Measurements from ENCODE around the gene ZYG11B. TPM values are rescaled to one million over a fixed set of nuclear protein-coding genes. Genes with fewer than 3 reads are reported as not detected.

The ZYG11B gene
- total and polyA plus RNA-seq, 7 experiments from 2014 or later, result 14.2 to 26.8 (median 17.9) TPM

DNA sequence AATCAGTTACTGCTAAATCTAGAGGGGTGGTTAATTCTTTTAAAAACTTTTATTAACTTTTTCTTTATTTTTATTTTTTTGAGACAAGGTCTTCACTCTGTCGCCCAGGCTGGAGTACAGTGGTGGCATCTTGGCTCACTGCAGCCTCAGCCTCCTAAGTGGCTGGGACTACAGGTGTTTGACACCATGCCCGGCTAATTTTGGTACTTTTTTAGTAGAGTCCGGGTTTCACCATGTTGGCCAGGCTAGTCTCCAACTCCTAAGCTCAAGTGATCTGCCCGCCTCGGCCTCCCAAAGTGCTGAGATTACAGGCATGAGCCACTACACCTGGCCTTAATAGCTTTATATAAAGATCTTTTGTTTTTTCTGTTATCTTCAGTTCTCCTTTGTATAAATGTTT, 11.9 kb downstream of the ZYG11B start:
- Histone ChIP-seq H3K36me3 (ENCODE audit: control insufficient read depth in 2 of 3, insufficient read depth in 3 of 3, low read length in 3 of 3) (no peaks in the 10 kb centered on the region), H3K27me3 (ENCODE audit: control insufficient read depth in 2 of 2, insufficient read depth in 2 of 2, low read length in 2 of 2) (no peaks in the 10 kb centered on the region), H3K27ac (ENCODE audit: low read depth, low read length) (no peak overlapping the region), H3K4me3 (ENCODE audit: low read length) (no peak overlapping the region), H3K9me3 (ENCODE audit: control insufficient read depth in 2 of 3, low read length in 3 of 3) (no peaks in the 10 kb centered on the region), H3K4me1 (ENCODE audit: control insufficient read depth in 2 of 2, insufficient read depth in 2 of 2, low read length in 2 of 2) (no peaks in the 10 kb centered on the region)
- no peak for ATAC-seq
- Mint-ChIP-seq H3K4me1 (peaks cover 0 to 53% (median 34%) of the 10 kb centered on the region in 7 donors), H3K9me3 (peaks cover 0 to 5% (median 0%) of the 10 kb centered on the region in 11 donors), H3K4me3 (no peak overlapping the region), H3K27ac (peak overlapping the region in 1 of 9 donors; percentile 9), H3K27me3 (no peaks in the 10 kb centered on the region), H3K36me3 (peaks cover 0 to 16% (median 7%) of the 10 kb centered on the region in 5 donors)
- ChIA-PET POLR2A (interaction anchor here (0.7 kb wide), 1 partner anchor 540 kb away, joined by 5 read pairs; no protein-coding TSS in a partner anchor), CTCF (no interaction called here)
- intact Hi-C loops (cut with micrococcal nuclease), result no loop called here
- no peak for DNase-seq

DNA sequence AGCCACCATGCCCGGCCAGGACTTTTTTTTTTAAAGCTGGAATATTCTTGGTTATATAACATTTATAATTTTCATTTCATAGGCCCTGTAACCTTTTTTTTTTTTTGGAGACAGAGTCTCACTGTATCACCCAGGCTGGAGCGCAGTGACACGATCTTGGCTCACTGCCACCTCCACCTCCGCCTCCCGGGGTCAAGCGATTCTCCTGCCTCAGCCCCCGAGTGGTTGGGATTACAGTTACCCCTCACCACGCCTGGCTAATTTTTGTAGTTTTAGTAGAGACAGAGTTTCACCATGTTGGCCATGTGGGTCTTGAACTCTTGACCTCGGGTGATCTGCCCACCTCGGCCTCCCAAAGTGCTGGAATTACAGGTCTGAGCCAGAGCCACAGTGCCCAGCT, 12.6 kb downstream of the ZYG11B start:
- Histone ChIP-seq H3K27ac (ENCODE audit: low read depth, low read length) (no peak overlapping the region), H3K4me1 (ENCODE audit: control insufficient read depth in 2 of 2, insufficient read depth in 2 of 2, low read length in 2 of 2) (no peaks in the 10 kb centered on the region), H3K4me3 (ENCODE audit: low read length) (no peak overlapping the region), H3K27me3 (ENCODE audit: control insufficient read depth in 2 of 2, insufficient read depth in 2 of 2, low read length in 2 of 2) (no peaks in the 10 kb centered on the region), H3K9me3 (ENCODE audit: control insufficient read depth in 2 of 3, low read length in 3 of 3) (no peaks in the 10 kb centered on the region), H3K36me3 (ENCODE audit: control insufficient read depth in 2 of 3, insufficient read depth in 3 of 3, low read length in 3 of 3) (no peaks in the 10 kb centered on the region)
- peak overlapping the region in 1 of 9 donors; percentile 32 for H3K27ac Mint-ChIP-seq
- CTCF ChIA-PET, result no interaction called here
- intact Hi-C loops (cut with micrococcal nuclease), result no loop called here
- DNase-seq (no peak), ATAC-seq (no peak)
- POLR2A ChIA-PET, result no interaction called here
- H3K27me3 Mint-ChIP-seq, result no peaks in the 10 kb centered on the region
- peaks cover 0 to 5% (median 0%) of the 10 kb centered on the region in 11 donors for H3K9me3 Mint-ChIP-seq
- peaks cover 0 to 16% (median 7%) of the 10 kb centered on the region in 5 donors for H3K36me3 Mint-ChIP-seq
- H3K4me1 Mint-ChIP-seq, result peaks cover under 1 to 54% (median 35%) of the 10 kb centered on the region in 7 donors
- no peak overlapping the region for H3K4me3 Mint-ChIP-seq

DNA sequence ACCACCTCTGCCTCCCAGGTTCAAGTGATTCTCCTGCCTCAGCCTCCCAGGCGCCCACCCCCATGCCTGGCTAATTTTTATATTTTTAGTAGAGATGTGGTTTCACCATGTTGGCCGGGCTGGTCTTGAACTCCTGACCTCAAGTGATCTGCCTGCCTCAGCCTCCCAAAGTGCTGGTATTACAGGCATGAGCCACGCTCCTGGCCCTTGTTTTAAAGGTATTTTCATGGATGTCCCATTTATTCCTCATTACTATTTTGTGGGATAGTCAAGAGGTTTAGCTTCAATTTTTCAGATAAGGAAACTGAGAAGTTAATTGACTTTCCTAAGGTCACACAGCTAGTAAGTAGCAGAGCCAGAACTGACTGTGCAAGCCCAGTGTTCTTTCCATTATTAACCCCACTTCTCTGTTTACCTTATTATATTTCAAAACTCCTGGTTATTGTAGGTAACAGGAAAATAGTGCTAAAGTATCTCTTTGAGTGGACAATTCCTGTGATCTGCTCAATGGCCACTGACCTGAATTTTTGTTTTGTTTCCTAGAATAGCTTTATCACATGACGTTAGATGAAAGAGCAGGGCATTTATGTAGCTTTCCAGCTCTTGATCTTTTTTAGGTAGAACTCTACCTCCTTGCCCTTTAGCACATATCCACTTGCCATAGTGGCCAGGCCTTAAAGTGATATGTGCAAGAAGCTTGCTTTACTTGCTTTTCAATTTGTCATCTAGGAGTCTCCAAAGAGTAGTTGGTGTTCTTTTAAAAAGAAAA, 13.6 kb downstream of the ZYG11B start:
- ATAC-seq (no peak), DNase-seq (no peak)
- Histone ChIP-seq H3K9me3 (ENCODE audit: control insufficient read depth in 2 of 3, low read length in 3 of 3) (no peaks in the 10 kb centered on the region), H3K27ac (ENCODE audit: low read depth, low read length) (no peak overlapping the region), H3K27me3 (ENCODE audit: control insufficient read depth in 2 of 2, insufficient read depth in 2 of 2, low read length in 2 of 2) (no peaks in the 10 kb centered on the region), H3K4me1 (ENCODE audit: control insufficient read depth in 2 of 2, insufficient read depth in 2 of 2, low read length in 2 of 2) (no peaks in the 10 kb centered on the region), H3K36me3 (ENCODE audit: control insufficient read depth in 2 of 3, insufficient read depth in 3 of 3, low read length in 3 of 3) (no peaks in the 10 kb centered on the region), H3K4me3 (ENCODE audit: low read length) (no peak overlapping the region)
- CTCF ChIA-PET, result no interaction called here
- Mint-ChIP-seq H3K4me3 (no peak overlapping the region), H3K27me3 (no peaks in the 10 kb centered on the region), H3K27ac (peak overlapping the region in 2 of 9 donors; percentile 2 to 25), H3K9me3 (peaks cover 0 to 5% (median 0%) of the 10 kb centered on the region in 11 donors), H3K36me3 (peaks cover 0 to 16% (median 7%) of the 10 kb centered on the region in 5 donors), H3K4me1 (peaks cover 8 to 57% (median 41%) of the 10 kb centered on the region in 7 donors)
- intact Hi-C loops (cut with micrococcal nuclease), result no loop called here
- POLR2A ChIA-PET, result interaction anchor here (0.6 kb wide), 1 partner anchor 1223 kb away, joined by 3 read pairs; no protein-coding TSS in a partner anchor

DNA sequence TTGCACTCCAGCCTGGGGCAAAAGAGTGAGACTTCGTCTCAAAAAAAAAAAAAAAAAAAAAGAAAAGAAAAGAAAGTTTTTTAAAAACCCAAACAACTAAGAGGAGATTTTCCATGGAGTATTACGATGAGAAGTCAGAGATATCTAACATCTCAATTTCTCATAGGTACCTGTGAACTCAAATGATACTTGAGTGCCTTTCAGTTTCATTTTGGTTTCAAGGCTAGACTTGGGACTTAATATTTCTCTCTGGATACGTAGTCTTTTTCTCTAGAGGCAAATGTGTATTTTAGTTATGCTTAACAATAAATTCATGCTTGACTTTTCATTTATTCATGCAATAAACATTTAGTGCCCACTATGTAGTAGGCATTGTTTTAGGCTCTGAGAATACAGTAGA, 15.0 kb downstream of the ZYG11B start:
- CTCF ChIA-PET, result no interaction called here
- POLR2A ChIA-PET, result interaction anchor here (0.8 kb wide), 1 partner anchor 10 kb away, joined by 3 read pairs; no protein-coding TSS in a partner anchor

DNA sequence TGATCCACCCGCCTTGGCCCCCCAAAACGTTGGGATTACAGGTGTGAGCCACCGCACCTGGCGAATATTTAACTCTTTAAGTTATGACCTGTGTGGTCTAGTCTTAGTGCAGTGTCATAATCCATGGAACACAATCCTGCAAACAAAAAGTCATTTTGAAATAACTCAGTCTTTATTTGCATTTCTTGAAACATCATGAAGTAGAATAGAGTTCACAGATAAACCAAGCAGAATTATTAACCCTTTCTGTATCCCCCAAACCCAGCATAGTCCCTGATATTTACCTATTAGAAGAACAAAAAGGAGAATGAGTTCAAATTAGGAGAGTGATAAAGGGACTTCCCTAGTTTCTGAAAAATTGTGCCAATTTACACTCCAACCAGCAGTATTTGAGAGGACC, 19.9 kb downstream of the ZYG11B start:
- POLR2A ChIA-PET, result no interaction called here
- H3K27ac Mint-ChIP-seq, result peak overlapping the region in 2 of 9 donors; percentile 42 to 62

More for the DNA sequence above, 15.0 kb downstream of the ZYG11B start:
- no peaks in the 10 kb centered on the region for H3K27me3 Mint-ChIP-seq
- peaks cover 8 to 59% (median 42%) of the 10 kb centered on the region in 7 donors for H3K4me1 Mint-ChIP-seq
- no peaks in the 10 kb centered on the region for H3K9me3 ChIP-seq (ENCODE audit: control insufficient read depth in 2 of 3, low read length in 3 of 3)
- ATAC-seq (no peak), DNase-seq (no peak)
- no peaks in the 10 kb centered on the region for H3K36me3 ChIP-seq (ENCODE audit: control insufficient read depth in 2 of 3, insufficient read depth in 3 of 3, low read length in 3 of 3)
- H3K4me3 ChIP-seq (ENCODE audit: low read length), result no peak overlapping the region
- H3K4me1 ChIP-seq (ENCODE audit: control insufficient read depth in 2 of 2, insufficient read depth in 2 of 2, low read length in 2 of 2), result peaks cover 0 to 2% of the 10 kb centered on the region in 2 donors
- peak overlapping the region in 4 of 9 donors; percentile 33 to 54 (median 40) for H3K27ac Mint-ChIP-seq
- peak overlapping the region in 1 of 10 donors; percentile 7 for H3K4me3 Mint-ChIP-seq
- H3K27me3 ChIP-seq (ENCODE audit: control insufficient read depth in 2 of 2, insufficient read depth in 2 of 2, low read length in 2 of 2), result no peaks in the 10 kb centered on the region
- H3K36me3 Mint-ChIP-seq, result peaks cover 0 to 17% (median 7%) of the 10 kb centered on the region in 5 donors
- intact Hi-C loops (cut with micrococcal nuclease), result no loop called here
- H3K27ac ChIP-seq (ENCODE audit: low read depth, low read length), result no peak overlapping the region
- H3K9me3 Mint-ChIP-seq, result peaks cover 0 to 5% (median 0%) of the 10 kb centered on the region in 11 donors

DNA sequence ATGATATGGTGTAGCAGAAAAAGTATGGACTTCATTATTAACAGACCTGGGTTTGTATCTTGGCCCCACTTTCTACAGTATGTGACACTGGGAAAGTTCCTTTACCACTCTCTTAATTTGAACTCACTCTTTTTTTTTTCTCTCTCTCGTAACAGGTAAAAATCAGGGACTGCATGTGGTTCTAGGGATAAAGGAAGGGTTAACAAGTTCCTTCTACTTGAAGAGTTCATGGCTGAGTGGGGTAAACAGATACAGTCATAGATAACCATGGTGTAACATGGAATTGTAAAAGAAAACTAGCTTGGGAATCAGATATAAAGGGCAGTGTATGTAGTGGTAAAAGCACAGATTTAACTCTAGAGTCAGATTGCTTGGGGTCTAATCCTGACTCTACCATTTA, 21.2 kb downstream of the ZYG11B start:
- DNase-seq (no peak), ATAC-seq (no peak)
- Histone ChIP-seq H3K36me3 (ENCODE audit: control insufficient read depth in 2 of 3, insufficient read depth in 3 of 3, low read length in 3 of 3) (no peaks in the 10 kb centered on the region), H3K4me1 (ENCODE audit: control insufficient read depth in 2 of 2, insufficient read depth in 2 of 2, low read length in 2 of 2) (peaks cover 0 to 3% of the 10 kb centered on the region in 2 donors), H3K27ac (ENCODE audit: low read depth, low read length) (no peak overlapping the region), H3K4me3 (ENCODE audit: low read length) (no peak overlapping the region), H3K9me3 (ENCODE audit: control insufficient read depth in 2 of 3, low read length in 3 of 3) (no peaks in the 10 kb centered on the region), H3K27me3 (ENCODE audit: control insufficient read depth in 2 of 2, insufficient read depth in 2 of 2, low read length in 2 of 2) (no peaks in the 10 kb centered on the region)
- POLR2A ChIA-PET, result no interaction called here
- Mint-ChIP-seq H3K4me1 (peaks cover 4 to 55% (median 38%) of the 10 kb centered on the region in 7 donors), H3K27ac (peak overlapping the region in 1 of 9 donors; percentile 3), H3K36me3 (peaks cover 0 to 8% (median 0%) of the 10 kb centered on the region in 5 donors), H3K9me3 (no peaks in the 10 kb centered on the region), H3K27me3 (no peaks in the 10 kb centered on the region), H3K4me3 (no peak overlapping the region)
- intact Hi-C loops (cut with micrococcal nuclease), result no loop called here
- CTCF ChIA-PET, result no interaction called here

More for the DNA sequence above, 19.9 kb downstream of the ZYG11B start:
- Mint-ChIP-seq H3K36me3 (peaks cover 0 to 16% (median 7%) of the 10 kb centered on the region in 5 donors), H3K4me1 (peaks cover 9 to 53% (median 37%) of the 10 kb centered on the region in 7 donors), H3K4me3 (no peak overlapping the region), H3K27me3 (no peaks in the 10 kb centered on the region), H3K9me3 (peaks cover 0 to 5% (median 0%) of the 10 kb centered on the region in 11 donors)
- CTCF ChIA-PET, result no interaction called here
- H3K36me3 ChIP-seq (ENCODE audit: control insufficient read depth in 2 of 3, insufficient read depth in 3 of 3, low read length in 3 of 3), result no peaks in the 10 kb centered on the region
- ATAC-seq (no peak), DNase-seq (no peak)
- H3K27me3 ChIP-seq (ENCODE audit: control insufficient read depth in 2 of 2, insufficient read depth in 2 of 2, low read length in 2 of 2), result no peaks in the 10 kb centered on the region
- no peak overlapping the region for H3K27ac ChIP-seq (ENCODE audit: low read depth, low read length)
- no peak overlapping the region for H3K4me3 ChIP-seq (ENCODE audit: low read length)
- no peaks in the 10 kb centered on the region for H3K9me3 ChIP-seq (ENCODE audit: control insufficient read depth in 2 of 3, low read length in 3 of 3)
- intact Hi-C loops (cut with micrococcal nuclease), result no loop called here
- H3K4me1 ChIP-seq (ENCODE audit: control insufficient read depth in 2 of 2, insufficient read depth in 2 of 2, low read length in 2 of 2), result peaks cover 0 to 3% of the 10 kb centered on the region in 2 donors

Measured in naive thymus-derived CD4-positive, alpha-beta T cell (primary cell).